SK-N-SH (cell line): Measurements from ENCODE around the gene KRTAP10-1. TPM values are rescaled to one million over a fixed set of nuclear protein-coding genes. Genes with fewer than 3 reads are reported as not detected.

Experiments
- CTCF ChIA-PET: fragments of 300-600, 350-600 bp; formaldehyde crosslinking; extraction: SDS; loops from one replicate; lab custom pipeline; 2021; lab: Yijun Ruan, JAX
- POLR2A ChIA-PET: fragments of 350-600 bp; sonication (Branson Sonifier 250); formaldehyde crosslinking; extraction: SDS; loops from one replicate; lab custom pipeline; 2020; ENCODE audit warnings: antibody characterized with exemption, inconsistent platforms; lab: Yijun Ruan, JAX
- DNase-seq: peaks from one replicate; pipeline ENCODE4 v3.0.0; 2012
- H2AFZ ChIP-seq: fragments of 200-600 bp; sonication (generic); 2 replicates; pipeline ENCODE4 v1.8.1; 2016; ENCODE audit warnings: antibody characterized with exemption, mild to moderate bottlenecking, low read depth
- H3F3A ChIP-seq: fragments of 200-600 bp; sonication (generic); replicated peaks from 2 replicates; pipeline ENCODE3; 2016; ENCODE audit warnings: antibody characterized with exemption, mild to moderate bottlenecking; ENCODE audit not compliant: insufficient read depth
- H3K27ac ChIP-seq, 2 experiments: fragments of 200-500 bp in 1 of 2; fragments of 200-600 bp in 1 of 2; sonication (Bioruptor generic) in 1 of 2; sonication (generic), shearing (Covaris generic) in 1 of 2; 2 replicates each; pipeline versions ENCODE4 v1.5.1 to v1.6.1; 2014 to 2016; ENCODE audit warnings: low read depth in 2 of 2, inconsistent platforms in 1 of 2, low read length in 1 of 2, mild to moderate bottlenecking in 1 of 2, mixed read lengths in 1 of 2
- H3K27me3 ChIP-seq: fragments of 200-600 bp; sonication (generic), shearing (Covaris generic); 2 replicates; pipeline ENCODE4 v1.6.1; 2016; ENCODE audit warnings: mixed run types; ENCODE audit not compliant: insufficient read depth
- H3K36me3 ChIP-seq, 2 experiments: fragments of 200-500 bp in 1 of 2; fragments of 200-600 bp in 1 of 2; sonication (Bioruptor generic) in 1 of 2; sonication (generic) in 1 of 2; replicated peaks in 1 of 2; 2 replicates each; pipeline versions ENCODE3 to v1.5.1; 2014 to 2016; ENCODE audit warnings: low read length in 1 of 2, mild to moderate bottlenecking in 1 of 2; ENCODE audit not compliant: insufficient read depth in 2 of 2, control insufficient read depth in 1 of 2
- H3K4me1 ChIP-seq, 2 experiments: fragments of 200-500 bp in 1 of 2; fragments of 200-600 bp in 1 of 2; sonication (Bioruptor generic) in 1 of 2; sonication (generic), shearing (Covaris generic) in 1 of 2; 2 replicates each; pipeline versions ENCODE4 v1.5.1 to v1.6.1; 2014 to 2016; ENCODE audit warnings: low read depth in 1 of 2, low read length in 1 of 2, mixed run types in 1 of 2; ENCODE audit not compliant: insufficient read depth in 2 of 2, control insufficient read depth in 1 of 2
- H3K4me2 ChIP-seq: fragments of 200-600 bp; sonication (generic), shearing (Covaris generic); 2 replicates; pipeline ENCODE4 v1.6.1; 2017; ENCODE audit warnings: mixed run types
- H3K4me3 ChIP-seq, 2 experiments: fragments of 200-500 bp in 1 of 2; fragments of 200-600 bp in 1 of 2; sonication (Bioruptor generic) in 1 of 2; sonication (generic), shearing (Covaris generic) in 1 of 2; 2 replicates each; pipeline versions ENCODE4 v1.5.1 to v1.8.1; 2014 to 2016; ENCODE audit warnings: low read depth in 2 of 2, inconsistent platforms in 1 of 2, low read length in 1 of 2, mild to moderate bottlenecking in 1 of 2, mixed read lengths in 1 of 2, moderate library complexity in 1 of 2
- H3K79me2 ChIP-seq: fragments of 200-600 bp; sonication (generic); 2 replicates; pipeline ENCODE4 v1.8.1; 2017; ENCODE audit warnings: mild to moderate bottlenecking; ENCODE audit not compliant: insufficient read depth
- H3K9ac ChIP-seq: fragments of 200-600 bp; sonication (generic); 2 replicates; pipeline ENCODE4 v1.6.1; 2017; ENCODE audit warnings: mixed run types
- H3K9me2 ChIP-seq: fragments of 200-600 bp; sonication (generic); 2 replicates; pipeline ENCODE4 v1.6.1; 2017; ENCODE audit warnings: mixed run types
- H3K9me3 ChIP-seq: fragments of 200-600 bp; sonication (generic); 2 replicates; pipeline ENCODE4 v1.6.1; 2017; ENCODE audit warnings: mixed run types, mild to moderate bottlenecking, moderate library complexity
- H4K20me1 ChIP-seq: fragments of 200-600 bp; sonication (generic); 2 replicates; pipeline ENCODE4 v1.6.1; 2017; ENCODE audit warnings: mild to moderate bottlenecking, mixed run types; ENCODE audit not compliant: insufficient read depth
- CHD2 ChIP-seq: fragments of 150-350 bp; IDR thresholded peaks from 2 replicates; pipeline ENCODE4 v1.6.1; 2018; ENCODE audit warnings: low read length; ENCODE audit not compliant: partially characterized antibody
- CTCF ChIP-seq: fragments of 200-600 bp; sonication (generic); IDR thresholded peaks from 2 replicates; pipeline ENCODE4 v1.6.1; 2017; ENCODE audit warnings: antibody characterized with exemption, mild to moderate bottlenecking, moderate library complexity
- ELF1 ChIP-seq: IDR thresholded peaks from 2 replicates; pipeline ENCODE4 v1.4.0; 2012
- EP300 ChIP-seq, 2 experiments: IDR thresholded peaks; 2 replicates each; pipeline versions ENCODE4 v1.4.0 to v1.6.1; 2012; ENCODE audit warnings: borderline replicate concordance in 1 of 2, low read depth in 1 of 2, low read length in 1 of 2
- EZH2phosphoT487 ChIP-seq: fragments of 200-600 bp; sonication (generic); IDR thresholded peaks from 2 replicates; pipeline ENCODE4 v1.6.1; 2017; ENCODE audit warnings: low read depth, mixed run types, mild to moderate bottlenecking, antibody characterized with exemption, moderate library complexity, borderline replicate concordance
- FOXJ3 ChIP-seq: sonication (generic); formaldehyde crosslinking; IDR thresholded peaks from 2 replicates; pipeline ENCODE4 v1.5.1; 2020; ENCODE audit warnings: mild to moderate bottlenecking, missing genetic modification reagents
- FOXM1 ChIP-seq: IDR thresholded peaks from 2 replicates; pipeline ENCODE4 v1.4.0; 2012; ENCODE audit warnings: low read depth, mild to moderate bottlenecking
- GABPA ChIP-seq: IDR thresholded peaks from 2 replicates; pipeline ENCODE4 v1.4.0; 2012; ENCODE audit warnings: low read depth, mild to moderate bottlenecking
- IRF3 ChIP-seq: fragments of 150-350 bp; IDR thresholded peaks from 2 replicates; pipeline ENCODE4 v1.6.1; 2016; ENCODE audit warnings: mild to moderate bottlenecking, low read depth, low read length
- MAX ChIP-seq: IDR thresholded peaks from 2 replicates; pipeline ENCODE4 v1.4.0; 2012; ENCODE audit warnings: low read depth
- MEF2A ChIP-seq: IDR thresholded peaks from 2 replicates; pipeline ENCODE4 v1.4.0; 2012; ENCODE audit warnings: low read depth, borderline replicate concordance
- MXI1 ChIP-seq: IDR thresholded peaks from 2 replicates; pipeline ENCODE4 v1.6.1; 2012; ENCODE audit warnings: mild to moderate bottlenecking, low read depth, low read length, improper control_type of control experiment
- NFIC ChIP-seq: IDR thresholded peaks from 2 replicates; pipeline ENCODE4 v1.4.0; 2012; ENCODE audit warnings: borderline replicate concordance
- POLR2AphosphoS5 ChIP-seq: IDR thresholded peaks from 2 replicates; pipeline ENCODE4 v1.6.1; 2012; ENCODE audit warnings: low read depth, low read length
- RAD21 ChIP-seq: IDR thresholded peaks from 2 replicates; pipeline ENCODE4 v1.6.1; 2012; ENCODE audit warnings: mild to moderate bottlenecking, low read length
- RCOR1 ChIP-seq: fragments of 150-350 bp; IDR thresholded peaks from 2 replicates; pipeline ENCODE4 v1.6.1; 2017; ENCODE audit warnings: antibody characterized with exemption, low read length
- RXRA ChIP-seq: IDR thresholded peaks from 2 replicates; pipeline ENCODE4 v1.4.0; 2012; ENCODE audit warnings: low read depth, mild to moderate bottlenecking, borderline replicate concordance
- SIN3A ChIP-seq: IDR thresholded peaks from 2 replicates; pipeline ENCODE4 v1.6.1; 2012; ENCODE audit warnings: low read depth, mild to moderate bottlenecking, low read length, moderate library complexity, borderline replicate concordance
- TAF1 ChIP-seq: IDR thresholded peaks from 2 replicates; pipeline ENCODE4 v1.6.1; 2012; ENCODE audit warnings: low read depth, mild to moderate bottlenecking, low read length, moderate library complexity, borderline replicate concordance
- TCF12 ChIP-seq: IDR thresholded peaks from 2 replicates; pipeline ENCODE4 v1.4.0; 2012
- USF1 ChIP-seq: IDR thresholded peaks from 2 replicates; pipeline ENCODE4 v1.4.0; 2012; ENCODE audit warnings: low read depth, borderline replicate concordance
- YY1 ChIP-seq: IDR thresholded peaks from 2 replicates; pipeline ENCODE4 v1.4.0; 2012; ENCODE audit warnings: low read depth, mild to moderate bottlenecking
- WGBS: methylation state at CpG from one replicate; pipeline ENCODE4 v1.1.6; 2017; ENCODE audit warnings: low lambda C conversion rate; 5-methylcytosine and 5-hydroxymethylcytosine counted together
- polyA plus RNA-seq, 3 experiments: library from polyadenylated mRNA; depleted of rRNA; stranded (reverse); fragments of >200 nt; gene quantifications; 2 replicates each; pipeline ENCODE4 v1.2.3, GENCODE V29; 2012

KRTAP10-1 gene
- polyA plus RNA-seq, 1 of the 3 experiments (the other 2 are of a cell fraction): not detected

GRCh38 chr21:44530903-44531605, 8.9 kb downstream of the KRTAP10-1 start:
- Histone ChIP-seq H3F3A (no peaks in the 10 kb centered on the region), H2AFZ (no peak overlapping the region), H3K36me3 (no peaks in the 10 kb centered on the region), H4K20me1 (no peaks in the 10 kb centered on the region), H3K27ac (no peak overlapping the region), H3K4me2 (no peak overlapping the region), H3K9me3 (no peaks in the 10 kb centered on the region), H3K9me2 (no peaks in the 10 kb centered on the region), H3K27me3 (peaks cover 34% of the 10 kb centered on the region; the same call in 1 of the 2 replicates), H3K79me2 (no peaks in the 10 kb centered on the region), H3K4me3 (no peak overlapping the region), H3K4me1 (no peaks in the 10 kb centered on the region; a peak in 1 of 4 replicates), H3K9ac (no peak overlapping the region)
- DNase-seq: no peak
- 31% methylated on average over 15 of the region's 23 CpGs for WGBS
- POLR2A ChIA-PET: no interaction called here
- TF ChIP-seq TAF1: no peak
- TF ChIP-seq FOXM1: no peak
- no peak for TF ChIP-seq SIN3A
- TF ChIP-seq IRF3: no peak
- no peak for TF ChIP-seq RXRA
- no peak for TF ChIP-seq TCF12
- no peak for TF ChIP-seq EP300 (IDR thresholded peaks at IDR 0.05; ENCODE audit: borderline replicate concordance in 1 of 2, low read depth in 1 of 2, low read length in 1 of 2)
- no peak for TF ChIP-seq NFIC
- TF ChIP-seq MAX: no peak
- TF ChIP-seq CHD2: no peak
- no peak for TF ChIP-seq MEF2A
- CTCF ChIA-PET: interaction anchor here (1.6 kb wide), 1 partner anchor 262 kb away, joined by 6 read pairs; no protein-coding TSS in a partner anchor

- CTCF ChIA-PET: interaction anchor here (1.2 to 1.6 kb wide), 2 partner anchors 10 to 263 kb away, joined by 3 to 6 read pairs; no protein-coding TSS in a partner anchor
- Histone ChIP-seq H3K9ac (no peak overlapping the region), H3K4me3 (no peak overlapping the region), H3F3A (no peaks in the 10 kb centered on the region), H3K27ac (no peak overlapping the region), H3K36me3 (no peaks in the 10 kb centered on the region), H2AFZ (no peak overlapping the region), H3K79me2 (no peaks in the 10 kb centered on the region), H3K4me2 (no peak overlapping the region), H3K9me2 (no peaks in the 10 kb centered on the region), H3K4me1 (no peaks in the 10 kb centered on the region; a peak in 1 of 4 replicates), H3K9me3 (no peaks in the 10 kb centered on the region), H4K20me1 (no peaks in the 10 kb centered on the region), H3K27me3 (peaks cover 32% of the 10 kb centered on the region; the same call in 1 of the 2 replicates)
- POLR2A ChIA-PET: no interaction called here
- no peak for DNase-seq
- 32% methylated on average over 7 of the region's 7 CpGs for WGBS
- TF ChIP-seq CTCF (no peak), GABPA (no peak), POLR2AphosphoS5 (no peak), MXI1 (no peak), TCF12 (no peak), ELF1 (no peak), FOXM1 (no peak), FOXJ3 (CRISPR knock-in tag) (no peak), CHD2 (no peak), RCOR1 (no peak), RAD21 (no peak), SIN3A (no peak), EZH2phosphoT487 (no peak), YY1 (no peak), USF1 (no peak), MAX (no peak)
Observed at GRCh38 chr21:44530221-44530902, 9.6 kb downstream of the KRTAP10-1 start.
